ENCODE measurements around the gene CLASP1.
"Not testable (repeated sequence)": the region's sequence is repeated elsewhere in the genome, so short reads cannot be mapped to it uniquely, and the experiment has no call there.

Gene CLASP1

DNA sequence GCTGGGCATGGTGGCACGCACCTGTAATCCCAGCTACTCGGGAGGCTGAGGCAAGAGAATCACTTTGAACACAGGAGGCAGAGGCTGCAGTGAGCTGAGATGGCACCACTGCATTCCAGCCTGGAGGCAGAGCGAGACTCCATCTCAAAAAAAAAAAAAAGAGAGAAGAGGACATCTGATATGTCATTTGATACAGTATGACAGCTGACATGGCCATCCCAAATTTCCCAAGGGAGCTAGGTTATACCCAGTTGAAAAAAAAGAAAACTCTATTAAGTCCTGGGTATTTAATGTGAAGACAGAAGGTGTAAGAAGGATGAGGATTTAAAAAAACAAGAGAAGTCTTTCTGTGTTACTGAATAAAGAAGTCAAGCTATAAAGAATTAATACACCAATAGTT, 23.3 kb downstream of the CLASP1 start:
- Mint-ChIP-seq H3K4me1 (peaks cover 11 to 26% of the 10 kb centered on the region in 2 donors), H3K27me3 (no peaks in the 10 kb centered on the region), H3K36me3 (peaks cover 9 to 14% of the 10 kb centered on the region in 2 donors), H3K4me3 (no peak overlapping the region), H3K9me3 (peaks cover 2 to 4% of the 10 kb centered on the region in 2 donors), H3K27ac (no peak overlapping the region)
- DNase-seq, result no peak
- no peak for ATAC-seq (replicated peaks)

GRCh38 chr2:121617042-121617599, 32.1 kb downstream of the CLASP1 start:
- Mint-ChIP-seq H3K4me3 (no peak overlapping the region), H3K9me3 (no peaks in the 10 kb centered on the region), H3K27me3 (no peaks in the 10 kb centered on the region), H3K36me3 (peaks cover 5 to 12% of the 10 kb centered on the region in 2 donors), H3K4me1 (peaks cover 0 to 1% of the 10 kb centered on the region in 2 donors), H3K27ac (no peak overlapping the region)
- ATAC-seq (replicated peaks), result peak; percentile 51 to 70
- no peak for DNase-seq

GRCh38 chr2:121613774-121614173, 35.5 kb downstream of the CLASP1 start:
- DNase-seq (no peak), ATAC-seq (replicated peaks) (no peak)
- peaks cover 5 to 12% of the 10 kb centered on the region in 2 donors for H3K36me3 Mint-ChIP-seq
- peaks cover 0 to 1% of the 10 kb centered on the region in 2 donors for H3K4me1 Mint-ChIP-seq
- H3K27ac Mint-ChIP-seq, result no peak overlapping the region
- H3K4me3 Mint-ChIP-seq, result no peak overlapping the region
- H3K27me3 Mint-ChIP-seq, result no peaks in the 10 kb centered on the region
- no peaks in the 10 kb centered on the region for H3K9me3 Mint-ChIP-seq

- DNase-seq, result no peak
- Mint-ChIP-seq H3K27ac (no peak overlapping the region), H3K4me1 (peaks cover 0 to 3% of the 10 kb centered on the region in 2 donors), H3K9me3 (no peaks in the 10 kb centered on the region), H3K27me3 (no peaks in the 10 kb centered on the region), H3K4me3 (no peak overlapping the region), H3K36me3 (peaks cover 5 to 15% of the 10 kb centered on the region in 2 donors)
- ATAC-seq (replicated peaks), result no peak
These were observed 36.1 kb downstream of the CLASP1 start for GRCh38 chr2:121613152-121613551.

- H3K27me3 Mint-ChIP-seq, result no peaks in the 10 kb centered on the region
- H3K4me3 Mint-ChIP-seq, result no peak overlapping the region
These were observed 37.2 kb downstream of the CLASP1 start for GRCh38 chr2:121611730-121612705.

DNA sequence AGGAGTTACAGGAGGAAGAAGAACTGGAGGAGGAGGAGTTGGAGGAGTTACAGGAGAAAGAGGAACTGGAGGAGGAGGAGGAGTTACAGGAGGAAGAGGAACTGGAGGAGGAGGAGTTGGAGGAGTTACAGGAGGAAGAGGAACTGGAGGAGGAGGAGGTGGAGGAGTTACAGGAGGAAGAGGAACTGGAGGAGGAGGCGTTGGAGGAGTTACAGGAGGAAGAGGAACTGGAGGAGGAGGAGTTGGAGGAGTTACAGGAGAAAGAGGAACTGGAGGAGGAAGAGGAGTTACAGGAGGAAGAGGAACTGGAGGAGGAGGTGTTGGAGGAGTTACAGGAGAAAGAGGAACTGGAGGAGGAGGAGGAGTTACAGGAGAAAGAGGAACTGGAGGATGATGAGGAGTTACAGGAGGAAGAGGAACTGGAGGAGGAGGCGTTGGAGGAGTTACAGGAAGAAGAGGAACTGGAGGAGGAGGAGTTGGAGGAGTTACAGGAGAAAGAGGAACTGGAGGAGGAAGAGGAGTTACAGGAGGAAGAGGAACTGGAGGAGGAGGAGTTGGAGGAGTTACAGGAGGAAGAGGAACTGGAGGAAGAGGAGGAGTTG, 38.1 kb downstream of the CLASP1 start:
- H3K9me3 Mint-ChIP-seq; H3K4me1 Mint-ChIP-seq; H3K27me3 Mint-ChIP-seq; H3K4me3 Mint-ChIP-seq; ATAC-seq (replicated peaks); H3K27ac Mint-ChIP-seq; DNase-seq: not testable (repeated sequence)
- H3K36me3 Mint-ChIP-seq, result peaks cover 11 to 27% of the 10 kb centered on the region in 2 donors

More at GRCh38 chr2:121611730-121612705, 37.2 kb downstream of the CLASP1 start:
- Mint-ChIP-seq H3K27ac (no peak overlapping the region), H3K36me3 (peaks cover 8 to 23% of the 10 kb centered on the region in 2 donors), H3K9me3 (peaks cover 0 to 1% of the 10 kb centered on the region in 2 donors), H3K4me1 (peaks cover 0 to 5% of the 10 kb centered on the region in 2 donors)
- DNase-seq, result peak; percentile 17
- no peak for ATAC-seq (replicated peaks)

DNA sequence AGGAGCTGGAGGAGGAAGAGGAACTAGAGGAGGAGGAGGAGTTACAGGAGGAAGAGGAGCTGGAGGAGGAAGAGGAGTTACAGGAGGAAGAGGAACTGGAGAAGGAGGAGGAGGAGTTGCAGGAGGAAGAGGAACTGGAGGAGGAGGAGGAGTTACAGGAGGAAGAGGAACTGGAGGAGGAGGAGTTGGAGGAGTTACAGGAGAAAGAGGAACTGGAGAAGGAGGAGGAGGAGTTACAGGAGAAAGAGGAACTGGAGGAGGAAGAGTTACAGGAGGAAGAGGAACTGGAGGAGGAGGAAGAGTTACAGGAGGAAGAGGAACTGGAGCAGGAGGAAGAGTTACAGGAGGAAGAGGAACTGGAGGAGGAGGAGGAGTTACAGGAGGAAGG, 38.8 kb downstream of the CLASP1 start:
- ATAC-seq (replicated peaks); H3K27ac Mint-ChIP-seq; H3K4me3 Mint-ChIP-seq; H3K4me1 Mint-ChIP-seq; H3K27me3 Mint-ChIP-seq; DNase-seq; H3K9me3 Mint-ChIP-seq: not testable (repeated sequence)
- H3K36me3 Mint-ChIP-seq, result peaks cover 17 to 34% of the 10 kb centered on the region in 2 donors

DNA sequence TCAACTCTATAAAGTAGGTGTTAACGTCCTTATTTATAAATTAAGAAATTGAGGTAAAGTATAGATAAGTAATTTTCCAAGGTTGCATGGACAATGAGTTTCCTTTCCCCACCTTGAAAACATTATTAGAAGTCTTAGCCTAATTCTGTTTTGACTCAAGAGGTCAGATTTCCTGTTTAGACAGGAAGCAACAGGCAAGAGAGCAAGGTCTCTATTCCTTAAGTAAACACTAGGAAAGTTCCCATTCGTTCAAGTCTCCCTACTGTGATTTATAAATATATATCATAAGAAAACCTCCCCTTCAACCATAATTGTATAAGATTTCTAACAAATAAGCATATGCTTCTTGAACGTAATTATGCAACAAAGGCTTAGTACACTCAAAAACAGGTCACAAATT, 40.3 kb downstream of the CLASP1 start:
- Mint-ChIP-seq H3K27me3 (no peaks in the 10 kb centered on the region), H3K27ac (no peak overlapping the region), H3K4me3 (no peak overlapping the region), H3K4me1 (peaks cover 7 to 14% of the 10 kb centered on the region in 2 donors), H3K9me3 (peaks cover 0 to 3% of the 10 kb centered on the region in 2 donors), H3K36me3 (peaks cover 25 to 40% of the 10 kb centered on the region in 2 donors)
- no peak for DNase-seq
- ATAC-seq (replicated peaks), result no peak

DNA sequence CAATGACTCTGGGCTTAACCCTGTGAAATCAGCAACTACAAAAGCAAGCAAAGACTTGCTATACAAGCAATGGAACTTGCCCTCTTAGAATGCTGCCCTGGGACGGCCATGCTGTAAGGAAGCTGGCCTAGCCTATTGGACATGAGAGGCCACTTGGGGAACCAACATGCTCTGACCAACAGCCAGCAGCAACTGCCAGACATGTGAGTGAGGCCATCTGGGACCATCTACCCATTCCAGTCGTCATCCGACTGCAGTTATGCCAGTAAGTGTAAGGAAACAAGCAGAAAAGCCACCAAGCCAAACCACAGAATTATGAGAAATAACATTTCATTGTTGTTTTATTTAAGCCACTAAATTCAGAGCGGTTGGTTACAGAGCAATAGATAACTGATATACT, 40.9 kb downstream of the CLASP1 start:
- Mint-ChIP-seq H3K9me3 (peaks cover 0 to 3% of the 10 kb centered on the region in 2 donors), H3K4me3 (no peak overlapping the region), H3K27ac (no peak overlapping the region), H3K27me3 (no peaks in the 10 kb centered on the region), H3K36me3 (peaks cover 30 to 45% of the 10 kb centered on the region in 2 donors), H3K4me1 (peaks cover 7 to 19% of the 10 kb centered on the region in 2 donors)
- ATAC-seq (replicated peaks) (no peak), DNase-seq (no peak)

GRCh38 chr2:121605820-121606733, 43.2 kb downstream of the CLASP1 start:
- Mint-ChIP-seq H3K9me3 (peaks cover 2 to 5% of the 10 kb centered on the region in 2 donors), H3K27me3 (no peaks in the 10 kb centered on the region), H3K36me3 (peaks cover 48 to 60% of the 10 kb centered on the region in 2 donors), H3K4me1 (peaks cover 15 to 39% of the 10 kb centered on the region in 2 donors), H3K4me3 (no peak overlapping the region), H3K27ac (no peak overlapping the region)
- ATAC-seq (replicated peaks), result no peak
- DNase-seq, result no peak

DNA sequence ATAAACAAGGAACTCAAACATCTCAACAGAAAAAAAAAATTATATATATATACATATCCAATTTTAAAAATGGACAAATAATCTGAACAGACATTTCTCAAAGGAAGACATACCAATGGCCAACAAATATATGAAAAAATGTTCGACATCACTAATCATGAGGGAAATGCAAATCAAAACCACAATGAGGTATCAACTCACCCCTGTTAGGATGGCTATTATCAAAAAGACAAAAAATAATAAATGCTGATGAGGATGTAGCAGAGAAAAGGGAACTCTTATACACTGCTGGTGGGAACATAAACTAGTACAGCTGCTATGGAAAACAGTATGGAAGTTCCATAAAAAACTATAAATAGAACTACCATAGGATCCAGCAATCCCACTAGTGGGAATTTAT, 46.1 kb downstream of the CLASP1 start:
- Mint-ChIP-seq H3K4me3 (no peak overlapping the region), H3K9me3 (peaks cover 2 to 5% of the 10 kb centered on the region in 2 donors), H3K4me1 (peaks cover 20 to 55% of the 10 kb centered on the region in 2 donors), H3K36me3 (peaks cover 48 to 64% of the 10 kb centered on the region in 2 donors), H3K27ac (no peak overlapping the region), H3K27me3 (no peaks in the 10 kb centered on the region)
- ATAC-seq (replicated peaks) (no peak), DNase-seq (no peak)

GRCh38 chr2:121599963-121600651, 49.2 kb downstream of the CLASP1 start:
- H3K4me3 Mint-ChIP-seq, result peak overlapping the region; percentile 1 to 5
- no peaks in the 10 kb centered on the region for H3K27me3 Mint-ChIP-seq
- H3K9me3 Mint-ChIP-seq, result peaks cover 2% of the 10 kb centered on the region in 2 donors
- H3K4me1 Mint-ChIP-seq, result peaks cover 25 to 78% of the 10 kb centered on the region in 2 donors
- H3K27ac Mint-ChIP-seq, result peak overlapping the region; percentile 70
- peak; percentile 86 to 91 for ATAC-seq (replicated peaks)
- DNase-seq, result peak; percentile 9
- H3K36me3 Mint-ChIP-seq, result peaks cover 33 to 41% of the 10 kb centered on the region in 2 donors

- Mint-ChIP-seq H3K36me3 (peaks cover 16 to 24% of the 10 kb centered on the region in 2 donors), H3K4me3 (no peak overlapping the region), H3K27ac (no peak overlapping the region), H3K4me1 (peaks cover 24 to 62% of the 10 kb centered on the region in 2 donors), H3K9me3 (peaks cover 2% of the 10 kb centered on the region in 2 donors), H3K27me3 (no peaks in the 10 kb centered on the region)
- no peak for ATAC-seq (replicated peaks)
- no peak for DNase-seq
These were observed 51.2 kb downstream of the CLASP1 start for GRCh38 chr2:121598087-121598486.

All from stimulated activated naive B cell treated with anti-CD40 and anti-IgM and Interleukin-4, amounts not matched to agents 10 μg/mL and 1 μg/mL and 100 μg/mL, for 72 hours (primary cell).